IMR-90 (cell line): ENCODE data around the gene CECR2. TPM values are rescaled to one million over a fixed set of nuclear protein-coding genes. Genes with fewer than 3 reads are reported as not detected.

Experiments used
- ATAC-seq: fragments of 200-7000 bp; cut with Tn5 transposase; 2 replicates; pipeline ENCODE4 v1.9.1; 2020; ENCODE audit warnings: low read depth, mild to moderate bottlenecking, moderate library complexity
- BruUV-seq: library from RNA; stranded (reverse); fragments of 400-500 nt; replicated peaks from 2 replicates; lab custom pipeline; 2021; lab: Mats Ljungman, UMichigan
- CTCF ChIA-PET: fragments of 300-600 bp; formaldehyde crosslinking; extraction: SDS; loops from one replicate; lab custom pipeline; 2021; ENCODE audit warnings: antibody characterized with exemption; lab: Yijun Ruan, JAX
- POLR2A ChIA-PET: fragments of 300-600 bp; sonication (Branson Sonifier 250); formaldehyde crosslinking; loops from one replicate; lab custom pipeline; 2022; ENCODE audit warnings: antibody characterized with exemption; ENCODE audit not compliant: unreplicated experiment; lab: Charles Lee
- DNase-seq: peaks from one replicate; pipeline ENCODE4 v3.0.0; 2013
- H2AFZ ChIP-seq: replicated peaks from 2 replicates; pipeline ENCODE3; 2013; ENCODE audit warnings: low read length, mild to moderate bottlenecking; ENCODE audit not compliant: poor library complexity
- H2AK5ac ChIP-seq: 2 replicates; pipeline ENCODE4 v1.6.1; 2013; ENCODE audit warnings: low read depth, low read length, inconsistent platforms
- H2AK9ac ChIP-seq: replicated peaks from 2 replicates; pipeline ENCODE3; 2013; ENCODE audit warnings: mild to moderate bottlenecking, low read depth, low read length, moderate library complexity; ENCODE audit not compliant: poor library complexity
- H2BK120ac ChIP-seq: 2 replicates; pipeline ENCODE4 v1.6.1; 2013; ENCODE audit warnings: low read depth, low read length, inconsistent platforms
- H2BK15ac ChIP-seq: 3 replicates; pipeline ENCODE4 v1.6.1; 2013; ENCODE audit warnings: low read depth, low read length, inconsistent platforms
- H2BK20ac ChIP-seq: 2 replicates; pipeline ENCODE4 v1.6.1; 2013; ENCODE audit warnings: low read depth, mild to moderate bottlenecking, inconsistent platforms, low read length, moderate library complexity
- H2BK5ac ChIP-seq: 2 replicates; pipeline ENCODE4 v1.6.1; 2013; ENCODE audit warnings: mild to moderate bottlenecking, low read depth, low read length, inconsistent platforms; ENCODE audit not compliant: poor library complexity, severe bottlenecking
- H3K14ac ChIP-seq: replicated peaks from 2 replicates; pipeline ENCODE4 v1.6.1; 2013; ENCODE audit warnings: low read depth, low read length, inconsistent platforms
- H3K18ac ChIP-seq: 2 replicates; pipeline ENCODE4 v1.6.1; 2013; ENCODE audit warnings: low read depth, low read length, control low read depth
- H3K23ac ChIP-seq: 2 replicates; pipeline ENCODE4 v1.6.1; 2013; ENCODE audit warnings: low read depth, low read length, inconsistent platforms
- H3K27ac ChIP-seq: 2 replicates; pipeline ENCODE4 v1.5.1; 2013; ENCODE audit warnings: mild to moderate bottlenecking, control low read depth, low read length; ENCODE audit not compliant: insufficient read depth
- H3K27me3 ChIP-seq: 2 replicates; pipeline ENCODE4 v1.6.1; 2013; ENCODE audit warnings: low read length; ENCODE audit not compliant: control insufficient read depth, insufficient read depth
- H3K36me3 ChIP-seq: 2 replicates; pipeline ENCODE4 v1.6.1; 2013; ENCODE audit warnings: low read length, mixed read lengths; ENCODE audit not compliant: control insufficient read depth, insufficient read depth
- H3K4ac ChIP-seq: 2 replicates; pipeline ENCODE4 v1.6.1; 2013; ENCODE audit warnings: low read depth, low read length, inconsistent platforms
- H3K4me1 ChIP-seq: 2 replicates; pipeline ENCODE4 v1.6.1; 2013; ENCODE audit warnings: low read length, mixed read lengths; ENCODE audit not compliant: control insufficient read depth, insufficient read depth
- H3K4me2 ChIP-seq: 2 replicates; pipeline ENCODE4 v1.6.1; 2013; ENCODE audit warnings: low read depth, mild to moderate bottlenecking, control low read depth, low read length, moderate library complexity
- H3K4me3 ChIP-seq: 2 replicates; pipeline ENCODE4 v1.5.1; 2013; ENCODE audit warnings: low read depth, mild to moderate bottlenecking, control low read depth, low read length, moderate library complexity; ENCODE audit not compliant: insufficient read depth
- H3K56ac ChIP-seq: 2 replicates; pipeline ENCODE4 v1.6.1; 2013; ENCODE audit warnings: low read length, inconsistent platforms; ENCODE audit not compliant: insufficient read depth; ENCODE audit errors: extremely low read depth
- H3K79me1 ChIP-seq, 2 experiments: 2 replicates each; pipeline ENCODE4 v1.6.1; 2013; ENCODE audit warnings: low read length in 2 of 2, inconsistent platforms in 1 of 2, low read depth in 1 of 2
- H3K9ac ChIP-seq: 2 replicates; pipeline ENCODE4 v1.6.1; 2013; ENCODE audit warnings: low read depth, low read length, control low read depth
- H3K9me1 ChIP-seq: 2 replicates; pipeline ENCODE4 v1.6.1; 2013; ENCODE audit warnings: low read length, inconsistent platforms; ENCODE audit not compliant: insufficient read depth
- H3K9me3 ChIP-seq: 2 replicates; pipeline ENCODE4 v1.6.1; 2013; ENCODE audit warnings: low read length; ENCODE audit not compliant: control insufficient read depth, insufficient read depth
- H4K20me1 ChIP-seq: 2 replicates; pipeline ENCODE4 v1.6.1; 2013; ENCODE audit warnings: low read length, inconsistent platforms; ENCODE audit not compliant: insufficient read depth
- H4K5ac ChIP-seq: 2 replicates; pipeline ENCODE4 v1.6.1; 2013; ENCODE audit warnings: mild to moderate bottlenecking, low read depth, low read length, control low read depth
- H4K8ac ChIP-seq, 2 experiments: 2 replicates each; pipeline ENCODE4 v1.6.1; 2013; ENCODE audit warnings: low read depth in 2 of 2, low read length in 2 of 2, control low read depth in 1 of 2, inconsistent platforms in 1 of 2
- H4K91ac ChIP-seq: 2 replicates; pipeline ENCODE4 v1.6.1; 2013; ENCODE audit warnings: low read depth, low read length, inconsistent platforms; ENCODE audit not compliant: insufficient read depth
- BHLHE40 ChIP-seq: fragments of 150-350 bp; IDR thresholded peaks from 2 replicates; pipeline ENCODE4 v1.6.1; 2016; ENCODE audit warnings: mild to moderate bottlenecking, low read depth, low read length
- CEBPB ChIP-seq: IDR thresholded peaks from 2 replicates; pipeline ENCODE4 v1.6.1; 2012; ENCODE audit warnings: low read depth, low read length, improper control_type of control experiment
- CHD1 ChIP-seq: IDR thresholded peaks from 2 replicates; pipeline ENCODE4 v1.6.1; 2012; ENCODE audit warnings: low read depth, low read length, improper control_type of control experiment
- CTCF ChIP-seq: conservative IDR thresholded peaks from 2 replicates; pipeline ENCODE4 v1.5.1; 2012; ENCODE audit warnings: mild to moderate bottlenecking, low read depth, low read length, improper control_type of control experiment
- ELK1 ChIP-seq: fragments of 150-350 bp; IDR thresholded peaks from 2 replicates; pipeline ENCODE4 v1.6.1; 2016; ENCODE audit warnings: low read depth, mild to moderate bottlenecking, low read length, moderate library complexity, borderline replicate concordance
- FOS ChIP-seq: fragments of 150-350 bp; IDR thresholded peaks from 2 replicates; pipeline ENCODE4 v1.6.1; 2016; ENCODE audit warnings: low read depth, low read length
- MAFK ChIP-seq: IDR thresholded peaks from 2 replicates; pipeline ENCODE4 v1.6.1; 2012; ENCODE audit warnings: low read depth, low read length, improper control_type of control experiment
- MAZ ChIP-seq: IDR thresholded peaks from 2 replicates; pipeline ENCODE4 v1.6.1; 2012; ENCODE audit warnings: low read depth, mild to moderate bottlenecking, low read length, improper control_type of control experiment, moderate library complexity, borderline replicate concordance
- MXI1 ChIP-seq: IDR thresholded peaks from 2 replicates; pipeline ENCODE4 v1.6.1; 2012; ENCODE audit warnings: low read depth, mild to moderate bottlenecking, low read length, moderate library complexity, borderline replicate concordance
- NFE2L2 ChIP-seq: fragments of 150-350 bp; IDR thresholded peaks from 2 replicates; pipeline ENCODE4 v1.6.1; 2016; ENCODE audit warnings: low read depth, mild to moderate bottlenecking, low read length
- POLR2A ChIP-seq: IDR thresholded peaks from 2 replicates; pipeline ENCODE4 v1.6.1; 2012; ENCODE audit warnings: mild to moderate bottlenecking, low read depth, low read length
- RAD21 ChIP-seq: IDR thresholded peaks from 2 replicates; pipeline ENCODE4 v1.6.1; 2012; ENCODE audit warnings: low read length, improper control_type of control experiment
- RCOR1 ChIP-seq: IDR thresholded peaks from 2 replicates; pipeline ENCODE4 v1.6.1; 2012; ENCODE audit warnings: mild to moderate bottlenecking, low read length, improper control_type of control experiment; ENCODE audit not compliant: insufficient replicate concordance
- RFX5 ChIP-seq: IDR thresholded peaks from 2 replicates; pipeline ENCODE4 v1.8.0; 2012; ENCODE audit warnings: low read depth, mild to moderate bottlenecking, low read length, moderate library complexity
- SMC3 ChIP-seq: fragments of 150-350 bp; IDR thresholded peaks from 2 replicates; pipeline ENCODE4 v1.6.1; 2016; ENCODE audit warnings: low read depth, mild to moderate bottlenecking, antibody characterized with exemption, low read length, moderate library complexity
- USF2 ChIP-seq: fragments of 150-350 bp; IDR thresholded peaks from 2 replicates; pipeline ENCODE4 v1.6.1; 2017; ENCODE audit warnings: mild to moderate bottlenecking, antibody characterized with exemption, low read length, low read depth
- WGBS, 2 experiments: methylation state at CpG; one replicate each; pipeline versions ENCODE4 v1.1.5 to v1.1.7; 2013; ENCODE audit warnings: missing lambda C conversion rate in 2 of 2; ENCODE audit not compliant: insufficient read length in 1 of 2; ENCODE audit errors: extremely low coverage in 2 of 2; 5-methylcytosine and 5-hydroxymethylcytosine counted together
- dilution Hi-C: fragments of 300-500 bp; cut with HindIII; formaldehyde crosslinking; loops from one replicate; pipeline ENCODE4 v1.14.3; 2018; ENCODE audit warnings: low sequenced_read_pairs; ENCODE audit not compliant: unreplicated experiment
- in situ Hi-C: fragments of 300-500 bp; cut with MboI; formaldehyde crosslinking; loops from 3 replicates; pipeline ENCODE4 v1.14.3; 2019; ENCODE audit warnings: low sequenced_read_pairs, inconsistent platforms, mixed read lengths
- intact Hi-C: fragments of 100-400 bp; cut with micrococcal nuclease; formaldehyde crosslinking; loops from 2 replicates; pipeline ENCODE4 v1.10.0; 2022
- polyA plus RNA-seq, 3 experiments: library from polyadenylated mRNA; depleted of rRNA; stranded (reverse); fragments of >200 nt; gene quantifications; 2 replicates each; pipeline ENCODE4 v1.2.3, GENCODE V29; 2012; ENCODE audit warnings: low replicate concordance in 1 of 3
- total RNA-seq: library from RNA; depleted of rRNA; stranded (reverse); fragments of >200 nt; gene quantifications from 2 replicates; pipeline ENCODE4 v1.2.3, GENCODE V29; 2012

The CECR2 gene
- total and polyA plus RNA-seq, 2 of the 4 experiments (the other 2 are of a cell fraction), result under 0.01 TPM; not detected in 1

- no peak overlapping the region for H2BK20ac ChIP-seq
- no peaks in the 10 kb centered on the region for H3K9me3 ChIP-seq
- H3K4ac ChIP-seq, result no peak overlapping the region
- H2AK9ac ChIP-seq, result no peak overlapping the region
- no peaks in the 10 kb centered on the region for H3K36me3 ChIP-seq
- H3K23ac ChIP-seq, result no peak overlapping the region
- H2BK120ac ChIP-seq, result no peak overlapping the region
- CTCF ChIA-PET, result no interaction called here
- no peak overlapping the region for H3K4me3 ChIP-seq
- no TSS peak for BruUV-seq
- no peak overlapping the region for H2AK5ac ChIP-seq
- in situ Hi-C loops (no loop called here), intact Hi-C loops (no loop called here), dilution Hi-C loops (no loop called here)
- H3K14ac ChIP-seq, result no peak overlapping the region
- H4K5ac ChIP-seq, result no peak overlapping the region
- 95 to 100% methylated on average over 2 to 6 of the region's 15 CpGs for WGBS, 2 experiments
- no peak overlapping the region for H2AFZ ChIP-seq
- H3K9me1 ChIP-seq, result no peaks in the 10 kb centered on the region
- H2BK15ac ChIP-seq, result no peak overlapping the region
- H4K8ac ChIP-seq, result no peak overlapping the region
- DNase-seq, result no peak
- no peaks in the 10 kb centered on the region for H3K4me1 ChIP-seq
- TF ChIP-seq CEBPB, result no peak
- no peak for TF ChIP-seq MAFK
- TF ChIP-seq MXI1, result no peak
- no peak for TF ChIP-seq POLR2A
- TF ChIP-seq SMC3, result no peak
- TF ChIP-seq BHLHE40, result no peak
- TF ChIP-seq ELK1, result no peak
- TF ChIP-seq RAD21, result no peak
- no peak for TF ChIP-seq MAZ
- no peak for TF ChIP-seq CTCF
- TF ChIP-seq NFE2L2, result no peak
- TF ChIP-seq RCOR1, result no peak
- TF ChIP-seq RFX5, result no peak
- TF ChIP-seq CHD1, result no peak
- no peak for TF ChIP-seq USF2
- TF ChIP-seq FOS, result no peak
- no peak overlapping the region for H3K27ac ChIP-seq
- ATAC-seq, result no peak
- no peaks in the 10 kb centered on the region for H3K79me1 ChIP-seq
- H3K4me2 ChIP-seq, result no peak overlapping the region
- no peak overlapping the region for H3K9ac ChIP-seq
- no peaks in the 10 kb centered on the region for H4K20me1 ChIP-seq
- peaks cover 1% of the 10 kb centered on the region; the same call in 1 of the 2 replicates for H3K27me3 ChIP-seq
- no peak overlapping the region for H3K56ac ChIP-seq
- H2BK5ac ChIP-seq, result no peak overlapping the region
- no peak overlapping the region for H4K91ac ChIP-seq
- POLR2A ChIA-PET, result no interaction called here
- H3K18ac ChIP-seq, result no peak overlapping the region
Observed at GRCh38 chr22:17540481-17540880, 171.2 kb downstream of the CECR2 start.
